Right renal cortex interstitium (tissue), 3 donors: ENCODE results near the gene ADAMTS7. TPM values are rescaled to one million over a fixed set of nuclear protein-coding genes. Genes with fewer than 3 reads are reported as not detected.
A peak's percentile ranks its signal among the peaks of the same experiment; 100 is the strongest.
"Not testable (repeated sequence)": the region's sequence is repeated elsewhere in the genome, so short reads cannot be mapped to it uniquely, and the experiment has no call there.

Experiments
- DNase-seq, 3 donors: peaks; one replicate each; pipeline ENCODE4 v3.0.0-alpha.2; 2013; ENCODE audit warnings: low read depth in 3 of 3, low spot score in 2 of 3
- polyA plus RNA-seq, 3 donors: library from polyadenylated mRNA; unstranded; fragments of 120-200 nt; gene quantifications; one replicate each; pipeline ENCODE4 v1.2.1, GENCODE V29; 2013; ENCODE audit not compliant: insufficient read length in 3 of 3

The ADAMTS7 gene
- polyA plus RNA-seq, 3 donors: 17.8 to 18.8 (median 18.7) TPM

- DNase-seq: not testable (repeated sequence)
These were observed 55.2 kb downstream of the ADAMTS7 start for GRCh38 chr15:78755900-78756591.

GRCh38 chr15:78754637-78755280 is 56.5 kb downstream of the ADAMTS7 start:
- DNase-seq: not testable (repeated sequence)

- DNase-seq: not testable (repeated sequence)
These were observed 57.3 kb downstream of the ADAMTS7 start for GRCh38 chr15:78753751-78754535.

- DNase-seq: not testable (repeated sequence)
These were observed 58.0 kb downstream of the ADAMTS7 start for GRCh38 chr15:78753359-78753659.

GRCh38 chr15:78752492-78753358 is 58.5 kb downstream of the ADAMTS7 start:
- no peak for DNase-seq

GRCh38 chr15:78751602-78751979 is 59.7 kb downstream of the ADAMTS7 start:
- no peak for DNase-seq

GRCh38 chr15:78750974-78751601 is 60.2 kb downstream of the ADAMTS7 start:
- peak; percentile 57 to 78 (median 78) for DNase-seq

GRCh38 chr15:78750566-78750965 is 60.7 kb downstream of the ADAMTS7 start:
- DNase-seq: no peak

- DNase-seq: no peak
These were observed 61.4 kb downstream of the ADAMTS7 start for GRCh38 chr15:78749831-78750230.

- DNase-seq: not testable (repeated sequence)
These were observed 63.4 kb downstream of the ADAMTS7 start for GRCh38 chr15:78747877-78748276.

GRCh38 chr15:78741674-78742073 is 69.6 kb downstream of the ADAMTS7 start:
- DNase-seq: not testable (repeated sequence)

GRCh38 chr15:78740904-78741274 is 70.4 kb downstream of the ADAMTS7 start:
- no peak for DNase-seq

- no peak for DNase-seq
These were observed 71.0 kb downstream of the ADAMTS7 start for GRCh38 chr15:78739996-78740903.

GRCh38 chr15:78739206-78739605 is 72.1 kb downstream of the ADAMTS7 start:
- DNase-seq: no peak

GRCh38 chr15:78737931-78738558 is 73.2 kb downstream of the ADAMTS7 start:
- DNase-seq: not testable (repeated sequence)

- no peak for DNase-seq
These were observed 74.0 kb downstream of the ADAMTS7 start for GRCh38 chr15:78737187-78737820.

GRCh38 chr15:78736286-78736685 is 75.0 kb downstream of the ADAMTS7 start:
- not testable (repeated sequence) for DNase-seq

GRCh38 chr15:78734451-78735064 is 76.7 kb downstream of the ADAMTS7 start:
- no peak for DNase-seq
